Right lung (tissue), 5 donors: ENCODE measurements around the gene ITPRID2. TPM values are rescaled to one million over a fixed set of nuclear protein-coding genes. Genes with fewer than 3 reads are reported as not detected.
A peak's percentile ranks its signal among the peaks of the same experiment; 100 is the strongest.
"Not testable (repeated sequence)": the region's sequence is repeated elsewhere in the genome, so short reads cannot be mapped to it uniquely, and the experiment has no call there.

Experiments
- DNase-seq, 2 donors: peaks; one replicate each; pipeline ENCODE4 v3.0.0-alpha.2; 2013
- polyA plus RNA-seq, 5 donors: library from polyadenylated mRNA; unstranded; fragments of 120-200 nt; gene quantifications; one replicate each; pipeline versions ENCODE4 v1.2.1 to v1.2.3, GENCODE V29; 2013; ENCODE audit warnings: inconsistent platforms in 1 of 5, low replicate concordance in 1 of 5; ENCODE audit not compliant: insufficient read length in 5 of 5, insufficient read depth in 1 of 5

The ITPRID2 gene
- polyA plus RNA-seq, 5 donors: 67.4 to 123 (median 106) TPM

DNA sequence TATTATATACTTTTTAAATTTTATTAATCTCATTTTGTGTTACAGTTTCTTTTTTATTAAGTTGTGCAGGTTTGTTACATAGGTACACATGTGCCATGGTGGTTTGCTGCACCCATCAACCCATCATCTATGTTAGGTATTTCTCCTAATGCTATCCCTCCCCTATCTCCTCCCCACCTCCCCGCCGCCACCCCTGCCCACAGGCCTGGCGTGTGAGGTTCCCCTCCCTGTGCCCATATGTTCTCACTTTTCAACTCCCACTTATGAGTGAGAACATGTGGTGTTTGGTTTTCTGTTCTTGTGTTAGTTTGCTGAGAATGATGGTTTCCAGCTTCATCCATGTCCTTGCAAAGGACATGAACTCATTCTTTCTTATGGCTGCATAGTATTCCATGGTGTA, 64.3 kb downstream of the ITPRID2 start:
- DNase-seq: not testable (repeated sequence)

DNA sequence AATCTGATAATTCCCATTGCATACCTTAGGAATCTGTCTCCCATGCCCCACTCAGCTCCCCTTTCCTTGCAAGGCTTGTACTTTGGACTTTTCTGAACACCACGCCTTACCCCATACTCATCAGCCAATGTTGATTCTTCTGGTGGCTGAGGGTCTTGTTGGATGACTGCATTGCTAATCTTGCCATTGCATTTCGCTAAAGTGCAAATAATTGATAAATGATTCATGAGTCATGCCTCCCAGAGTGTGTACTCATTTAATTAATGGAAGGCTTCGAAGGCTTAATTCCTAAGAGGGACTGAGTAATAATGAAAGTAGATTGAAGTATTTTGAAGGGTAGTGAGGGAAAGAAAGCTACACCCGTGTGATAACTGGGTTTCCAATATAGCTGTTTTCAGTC, 66.1 kb downstream of the ITPRID2 start:
- no peak for DNase-seq

DNA sequence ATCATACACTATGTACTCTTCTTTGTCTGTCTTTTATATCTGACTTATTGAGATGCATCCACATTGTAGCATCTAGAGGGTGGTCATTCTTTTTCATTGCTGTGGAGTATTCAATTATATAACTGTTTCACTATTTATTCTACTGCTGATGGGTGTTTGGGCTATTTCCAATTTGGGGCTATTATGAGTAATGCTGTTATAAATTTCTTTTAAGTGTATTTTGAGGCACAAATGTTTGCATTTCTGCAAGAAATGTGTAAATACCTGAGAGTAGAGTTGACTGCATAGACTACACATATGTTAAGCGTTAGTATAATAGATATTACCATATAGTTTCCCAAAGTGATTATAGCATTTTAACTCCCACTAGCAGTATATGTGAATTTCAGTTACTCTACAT, 67.2 kb downstream of the ITPRID2 start:
- no peak for DNase-seq

DNA sequence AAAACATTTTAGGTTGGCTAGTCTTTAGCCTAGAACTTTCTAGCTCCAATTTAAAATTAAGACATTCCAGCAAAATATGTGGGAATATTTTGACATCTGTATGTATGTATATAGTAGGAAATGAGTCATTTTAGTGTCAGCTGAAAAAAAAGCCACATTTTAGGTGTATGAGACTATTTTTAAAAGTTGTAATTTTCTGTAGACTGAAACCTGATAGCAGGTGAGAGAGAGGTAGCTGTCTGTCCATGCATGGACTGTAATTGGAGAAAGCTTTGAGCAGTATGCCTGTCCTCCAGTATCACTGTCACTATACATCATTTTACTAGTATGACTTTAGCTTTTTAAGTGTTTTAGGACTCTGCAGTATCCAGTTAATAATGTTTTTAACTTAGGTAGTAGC, 68.0 kb downstream of the ITPRID2 start:
- no peak for DNase-seq

DNA sequence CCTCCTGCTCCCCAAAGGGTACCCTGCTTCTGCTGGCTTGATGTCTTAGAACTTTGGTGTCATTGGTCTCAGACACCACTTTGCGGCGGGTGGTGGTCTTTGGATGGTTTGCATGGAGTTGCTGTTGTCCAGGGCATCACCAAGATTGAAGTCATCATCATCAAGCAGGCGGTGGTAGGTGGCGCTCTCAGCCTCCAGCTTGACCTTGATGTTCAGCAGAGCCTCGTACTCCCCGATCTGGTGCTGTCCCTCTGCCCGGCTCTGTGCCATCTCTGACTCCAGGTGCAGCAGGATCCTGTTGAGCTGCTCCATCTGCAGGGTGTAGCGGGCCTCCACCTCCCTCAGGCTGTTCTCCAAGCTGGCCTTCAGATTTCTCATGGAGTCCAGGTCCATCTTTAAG, 69.6 kb downstream of the ITPRID2 start:
- not testable (repeated sequence) for DNase-seq

DNA sequence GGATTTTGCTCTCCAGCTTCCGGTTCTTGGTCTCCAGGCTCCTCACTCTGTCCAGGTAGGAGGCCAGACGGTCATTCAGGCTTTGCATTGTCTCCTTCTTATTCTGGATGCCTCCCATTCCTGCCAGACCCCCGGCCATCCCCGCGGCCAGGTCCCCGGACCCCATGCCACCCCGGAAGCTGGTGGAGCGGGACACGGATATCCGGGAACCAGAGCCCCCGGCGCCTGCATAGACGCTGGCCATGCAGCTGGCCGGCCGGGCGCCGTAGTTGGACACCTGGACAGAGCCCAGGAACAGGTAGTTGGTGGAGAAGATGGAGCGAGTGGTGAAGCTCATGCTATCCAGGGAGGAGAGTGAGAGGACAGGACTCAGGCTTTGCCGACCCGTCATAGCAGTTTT, 70.6 kb downstream of the ITPRID2 start:
- DNase-seq: no peak

DNA sequence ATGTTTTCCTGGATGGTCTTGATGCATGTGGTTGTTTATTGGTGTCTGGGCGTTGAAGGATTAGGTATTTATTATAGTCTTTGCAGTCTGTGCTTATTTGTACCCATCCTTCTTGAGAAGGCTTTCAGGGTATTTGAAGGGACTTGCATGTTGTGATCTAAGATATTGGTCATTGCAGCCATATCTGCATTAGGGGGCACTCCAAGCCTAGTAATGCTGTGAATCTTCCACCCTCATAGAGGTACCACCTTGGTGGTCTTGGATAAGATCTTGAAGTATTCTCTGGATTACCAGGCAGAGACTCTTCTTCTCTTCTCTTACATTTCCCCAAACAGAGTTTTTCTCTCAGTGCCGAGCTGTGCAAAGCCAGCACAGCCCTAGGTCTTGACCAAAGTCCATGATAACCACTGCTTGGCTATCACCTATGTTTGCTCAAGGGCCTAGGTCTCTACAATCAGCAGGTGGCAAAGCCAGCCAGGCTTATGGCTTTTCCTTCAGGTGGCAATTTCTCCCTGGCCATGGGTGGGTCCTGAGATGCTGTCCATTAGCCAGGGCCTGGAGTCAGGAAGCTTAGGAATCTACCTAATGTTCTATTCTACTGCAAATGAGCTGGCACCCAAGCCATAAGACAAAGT, 78.7 kb downstream of the ITPRID2 start:
- DNase-seq: no peak

DNA sequence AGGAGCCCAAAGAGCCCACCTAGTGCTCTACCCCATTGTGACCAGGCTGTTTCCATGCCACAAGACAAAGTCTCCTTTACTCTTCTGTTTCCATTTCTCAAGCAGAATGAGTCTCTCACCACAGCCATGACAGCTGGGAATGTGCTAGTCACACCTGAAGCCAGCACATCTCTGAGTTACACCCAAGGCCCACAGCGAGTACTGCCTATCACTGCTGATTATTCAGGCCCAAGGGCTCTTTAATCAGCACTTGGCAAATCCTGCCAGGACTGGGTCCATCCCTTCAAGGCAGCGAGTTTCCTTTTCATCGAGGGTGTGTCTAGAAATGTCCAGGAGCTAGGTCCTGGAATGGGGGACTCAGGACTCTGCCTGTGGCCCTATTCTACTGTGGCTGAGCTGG, 79.5 kb downstream of the ITPRID2 start:
- DNase-seq: no peak

DNA sequence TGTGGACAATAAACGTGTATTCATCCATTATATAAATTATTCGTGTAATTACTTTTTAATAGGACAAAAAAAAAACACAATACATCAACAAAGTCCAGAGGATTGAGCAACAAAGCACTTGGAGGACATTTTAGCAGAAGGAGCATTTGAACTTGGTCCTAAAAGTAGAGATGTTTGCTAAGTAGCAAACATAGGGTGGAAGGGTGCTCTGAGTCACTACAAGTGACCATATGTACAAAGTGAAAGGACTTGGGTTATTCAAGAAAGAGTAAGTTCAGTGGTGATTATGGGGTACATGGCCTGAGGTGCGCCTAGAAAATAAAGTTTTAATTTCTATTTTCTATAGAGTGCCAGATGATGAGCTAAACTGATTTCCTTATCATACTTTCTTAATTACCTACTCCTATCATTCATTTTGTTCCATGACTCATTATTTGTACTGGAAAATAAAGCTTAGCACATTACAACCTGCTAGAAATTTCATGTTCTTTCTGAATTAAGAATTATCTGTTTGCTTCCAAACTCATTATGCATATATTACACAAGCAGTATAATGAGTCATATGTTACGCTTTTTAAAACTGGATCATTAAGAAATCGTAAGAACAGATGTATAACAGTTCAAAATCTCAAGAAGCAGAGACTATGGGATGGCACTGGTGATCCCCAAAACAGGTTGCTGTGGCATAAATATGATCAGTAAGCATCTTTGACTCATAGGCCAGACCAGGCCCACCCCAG, 81.1 kb downstream of the ITPRID2 start:
- no peak for DNase-seq

DNA sequence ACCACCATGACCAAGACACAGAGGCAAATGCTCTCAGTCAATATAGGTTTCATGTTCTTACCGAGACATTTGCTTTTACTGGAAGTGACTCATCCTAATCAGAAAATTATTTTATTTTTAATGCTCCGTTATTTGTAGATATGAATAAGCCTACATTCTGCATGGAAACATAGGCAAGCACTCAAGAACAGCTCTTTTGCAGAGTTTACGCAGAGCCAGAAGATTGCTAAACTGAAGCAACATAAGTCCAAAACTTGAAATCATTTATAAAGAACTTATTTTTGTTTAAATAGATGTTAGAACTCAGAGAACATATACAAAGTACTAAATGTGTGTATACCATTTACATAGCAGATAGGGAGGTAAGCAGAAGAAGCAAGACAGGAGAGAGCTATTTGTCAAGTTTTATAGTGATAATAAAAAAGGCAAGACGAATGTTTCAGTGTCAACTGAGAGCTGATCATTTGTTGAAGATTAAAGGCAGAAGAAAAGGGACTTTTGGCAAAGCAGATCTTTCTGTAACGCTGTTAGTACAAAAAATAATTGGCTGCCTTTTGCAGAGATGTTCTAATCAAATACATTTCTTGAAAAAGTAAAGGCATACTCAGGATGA, 81.7 kb downstream of the ITPRID2 start:
- DNase-seq: peak in 1 of 2 donors; percentile 19

DNA sequence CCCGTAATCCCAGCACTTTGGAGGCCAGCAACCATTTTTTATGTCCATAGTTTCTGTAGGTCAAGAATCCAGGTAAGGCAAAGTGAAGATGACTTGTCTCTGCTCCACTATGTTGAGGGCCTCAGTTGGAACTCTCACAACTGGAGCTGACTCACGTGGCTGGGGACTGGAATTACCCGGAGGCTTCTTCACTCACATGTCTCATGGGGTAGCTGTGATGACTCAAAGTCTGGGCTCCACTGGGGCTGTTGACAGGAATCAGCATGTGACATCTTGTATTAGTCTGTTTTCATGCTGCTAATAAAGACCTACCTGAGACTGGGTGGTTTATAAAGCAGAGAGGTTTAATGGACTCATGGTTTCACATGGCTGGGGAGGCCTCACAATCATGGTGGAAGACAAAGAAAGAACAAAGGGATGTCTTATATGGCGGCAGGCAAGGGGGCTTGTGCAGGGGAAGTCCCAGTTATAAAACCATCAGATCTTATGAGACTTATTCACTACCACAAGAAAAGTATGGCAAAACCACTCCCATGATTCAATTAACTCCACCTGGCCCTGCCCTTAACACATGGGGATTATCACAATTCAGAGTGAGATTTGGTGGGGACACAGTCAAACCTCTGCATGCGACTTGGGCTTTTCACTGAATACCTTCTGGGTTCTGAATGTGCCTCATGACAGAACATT, 86.3 kb downstream of the ITPRID2 start:
- no peak for DNase-seq

DNA sequence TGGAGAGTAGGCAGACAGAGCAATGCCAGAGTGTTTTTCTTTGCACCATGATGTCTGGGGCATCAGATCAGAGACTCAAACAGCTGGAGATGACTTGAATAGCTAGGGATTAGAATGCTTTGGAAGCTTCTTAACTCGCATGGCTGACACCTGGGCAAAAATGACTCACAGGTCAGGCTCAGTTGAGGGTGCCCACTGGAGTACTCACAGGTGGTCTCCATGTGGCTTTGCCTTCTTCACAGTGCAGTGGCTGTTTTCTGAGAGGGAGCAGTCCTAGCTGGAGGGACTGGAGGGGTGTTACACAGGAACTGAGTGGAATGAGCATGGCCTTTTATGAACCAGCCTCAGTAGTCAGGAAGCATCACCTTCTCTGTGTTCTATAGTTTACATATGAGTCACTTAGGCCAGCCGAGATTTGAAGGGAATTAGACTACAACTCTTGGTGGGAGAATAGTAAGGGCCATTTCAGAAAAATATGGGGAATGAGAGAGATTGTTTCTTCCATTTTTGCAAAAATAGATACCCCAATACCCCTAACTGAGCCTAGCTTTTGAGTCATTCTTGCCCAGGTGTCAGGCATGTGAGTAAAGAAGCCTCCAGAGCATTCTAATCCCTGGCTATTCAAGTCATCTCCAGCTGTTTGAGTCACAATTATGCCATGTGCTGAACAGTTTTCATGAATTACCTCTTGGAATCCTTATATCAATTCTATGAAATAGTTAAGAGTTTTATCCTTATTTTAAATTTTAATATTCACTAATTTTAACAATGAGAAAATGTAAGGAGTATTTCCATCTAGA, 87.0 kb downstream of the ITPRID2 start:
- DNase-seq: no peak

Other genes starting within 250 kb of the ITPRID2 start
- gene CERKL, start 234.6 kb upstream of the ITPRID2 start, polyA plus RNA-seq: 10 to 100 TPM in 1 of 5 donors, 1 to 10 TPM in 4; 7.1 to 10.6 (median 8.5) TPM
- 1 to 10 TPM in 3 of 5 donors, under 1 TPM in 2; 0.60 to 2.1 (median 1.1) TPM for gene NEUROD1, start 211.2 kb upstream of the ITPRID2 start, polyA plus RNA-seq
- 1 to 10 TPM; 1.6 to 5.0 (median 2.7) TPM for gene PPP1R1C, start 94.1 kb downstream of the ITPRID2 start, polyA plus RNA-seq